HTR-8/SVneo (cell line): Measurements from ENCODE around the gene GSTO1.
"Not testable (repeated sequence)": the region's sequence is repeated elsewhere in the genome, so short reads cannot be mapped to it uniquely, and the experiment has no call there.

Experiments
- DNase-seq: peaks from one replicate; pipeline ENCODE4 v3.0.0; 2011; ENCODE audit warnings: low spot score, mixed read lengths; ENCODE audit not compliant: insufficient read length
- FAIRE-seq: peaks from 2 replicates; lab custom pipeline; 2011; peaks lifted over from hg19 to GRCh38; lab: Jason Lieb, UNC

The GSTO1 gene

DNA sequence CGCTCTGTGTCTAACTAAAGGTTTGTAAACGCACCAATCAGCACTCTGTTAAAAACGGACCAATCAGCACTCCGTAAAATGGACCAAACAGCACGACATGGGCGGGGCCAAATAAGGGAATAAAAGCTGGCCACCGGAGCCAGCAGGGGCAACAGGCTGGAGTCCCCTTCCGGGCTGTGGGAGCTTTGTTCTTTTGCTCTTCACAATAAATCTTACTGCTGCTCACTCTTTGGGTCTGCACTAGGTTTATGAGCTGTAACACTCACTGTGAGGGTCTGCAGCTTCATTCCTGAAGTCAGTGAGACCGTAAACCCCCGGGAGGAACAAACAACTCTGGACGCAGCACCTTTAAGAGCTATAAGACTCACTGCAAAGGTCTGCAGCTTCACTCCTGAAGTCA, 5.8 kb upstream of the GSTO1 start:
- FAIRE-seq: not testable (repeated sequence)

GRCh38 chr10:104250371-104250770, 4.3 kb upstream of the GSTO1 start:
- FAIRE-seq (no peak), DNase-seq (no peak)

More for the DNA sequence above, 5.8 kb upstream of the GSTO1 start:
- not testable (repeated sequence) for DNase-seq

DNA sequence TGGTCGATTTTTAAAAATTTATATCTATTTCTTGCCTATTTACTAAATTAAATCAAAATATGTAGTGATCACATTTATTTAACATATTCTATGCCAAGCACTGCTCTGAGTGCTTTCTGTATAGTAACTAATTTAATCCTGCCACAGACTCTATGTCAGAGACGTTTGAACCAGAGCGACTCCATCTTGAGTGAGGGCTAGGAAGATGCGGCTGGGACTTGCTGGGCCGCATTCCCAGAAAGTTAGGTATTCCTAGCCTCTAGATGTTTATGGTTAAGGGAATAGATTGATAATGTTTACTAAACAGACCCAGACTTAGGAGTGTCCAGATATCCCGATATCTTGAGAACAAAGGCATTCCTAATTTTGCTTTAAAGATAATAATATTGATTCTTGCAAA, 3.2 kb upstream of the GSTO1 start:
- no peak for DNase-seq
- FAIRE-seq: no peak

DNA sequence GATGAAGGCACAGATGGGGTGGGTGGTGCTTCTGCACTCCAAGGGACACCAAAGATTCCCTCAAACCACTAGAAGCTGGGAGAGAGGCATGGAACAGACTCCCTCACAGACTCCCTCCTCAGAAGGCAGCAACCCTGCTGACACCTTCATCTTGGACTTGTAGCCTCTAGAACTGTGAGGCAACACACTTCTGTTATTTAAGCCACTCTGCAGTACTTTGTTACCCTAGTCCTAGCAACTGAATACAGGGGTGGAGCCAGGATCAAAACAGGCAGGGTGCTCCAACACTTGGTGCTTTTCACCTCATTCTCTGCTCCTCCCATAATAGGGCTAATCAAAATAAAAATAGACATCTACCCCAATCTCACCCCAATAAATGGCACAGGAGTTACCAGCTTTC, 2.3 kb upstream of the GSTO1 start:
- DNase-seq (no peak), FAIRE-seq (no peak)

- FAIRE-seq: no peak
- DNase-seq: no peak
Observed at GRCh38 chr10:104253106-104253505, 1.6 kb upstream of the GSTO1 start.

GRCh38 chr10:104253606-104254410, 884 bp upstream of the GSTO1 start:
- no peak for DNase-seq
- no peak for FAIRE-seq

GRCh38 chr10:104255311-104255981, 754 bp downstream of the GSTO1 start:
- FAIRE-seq: no peak
- DNase-seq: no peak

- FAIRE-seq (no peak), DNase-seq (no peak)
Observed at GRCh38 chr10:104256335-104256961, 1.8 kb downstream of the GSTO1 start.

DNA sequence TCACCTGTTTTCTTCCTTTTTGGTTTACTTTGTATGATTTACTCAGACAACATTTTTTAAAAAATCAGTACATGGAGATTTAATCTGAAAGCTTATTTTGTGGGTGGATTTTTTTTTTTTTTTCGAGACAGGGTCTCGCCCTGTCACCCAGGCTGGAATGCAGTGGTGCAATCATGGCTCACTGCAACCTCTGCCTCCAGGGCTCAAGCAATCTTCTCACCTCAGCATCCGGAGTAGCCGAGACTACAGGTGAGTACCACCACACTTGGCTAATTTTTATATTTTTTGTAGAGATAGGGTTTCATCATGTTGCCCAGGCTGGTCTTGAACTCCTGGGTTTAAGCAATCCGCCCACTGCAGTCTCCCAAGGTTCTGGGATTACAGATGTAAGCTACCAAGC, 2.5 kb downstream of the GSTO1 start:
- no peak for DNase-seq
- FAIRE-seq: no peak

DNA sequence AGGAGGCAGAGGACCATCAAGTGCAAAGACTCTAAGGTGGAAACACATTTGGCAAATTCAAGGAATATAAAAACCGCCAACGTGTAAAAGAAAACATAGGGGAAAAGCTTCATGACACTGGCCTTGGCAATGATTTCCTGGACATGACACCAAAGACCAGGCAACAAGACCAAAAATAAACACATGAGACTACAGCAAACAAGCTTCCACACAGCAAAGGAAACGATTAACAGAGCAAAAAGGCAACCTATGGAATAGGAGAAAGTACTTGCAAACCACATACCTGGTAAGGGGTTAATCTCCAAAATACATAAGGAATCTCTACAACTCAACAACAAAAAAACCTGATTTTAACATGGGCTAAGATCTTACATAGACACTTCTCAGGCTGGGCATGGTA, 3.5 kb downstream of the GSTO1 start:
- no peak for FAIRE-seq

DNA sequence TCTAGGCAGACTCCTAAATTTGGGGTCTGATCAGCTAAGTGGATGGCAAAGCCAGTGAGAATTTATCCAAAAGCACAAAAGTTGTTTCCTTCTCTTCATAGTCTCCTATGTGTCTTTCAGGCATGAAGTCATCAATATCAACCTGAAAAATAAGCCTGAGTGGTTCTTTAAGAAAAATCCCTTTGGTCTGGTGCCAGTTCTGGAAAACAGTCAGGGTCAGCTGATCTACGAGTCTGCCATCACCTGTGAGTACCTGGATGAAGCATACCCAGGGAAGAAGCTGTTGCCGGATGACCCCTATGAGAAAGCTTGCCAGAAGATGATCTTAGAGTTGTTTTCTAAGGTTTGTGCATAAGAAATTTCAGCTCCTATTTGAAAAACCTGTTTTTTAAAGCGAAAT, 4.8 kb downstream of the GSTO1 start:
- DNase-seq (no peak), FAIRE-seq (no peak)

More for the DNA sequence above, 3.5 kb downstream of the GSTO1 start:
- DNase-seq: no peak

DNA sequence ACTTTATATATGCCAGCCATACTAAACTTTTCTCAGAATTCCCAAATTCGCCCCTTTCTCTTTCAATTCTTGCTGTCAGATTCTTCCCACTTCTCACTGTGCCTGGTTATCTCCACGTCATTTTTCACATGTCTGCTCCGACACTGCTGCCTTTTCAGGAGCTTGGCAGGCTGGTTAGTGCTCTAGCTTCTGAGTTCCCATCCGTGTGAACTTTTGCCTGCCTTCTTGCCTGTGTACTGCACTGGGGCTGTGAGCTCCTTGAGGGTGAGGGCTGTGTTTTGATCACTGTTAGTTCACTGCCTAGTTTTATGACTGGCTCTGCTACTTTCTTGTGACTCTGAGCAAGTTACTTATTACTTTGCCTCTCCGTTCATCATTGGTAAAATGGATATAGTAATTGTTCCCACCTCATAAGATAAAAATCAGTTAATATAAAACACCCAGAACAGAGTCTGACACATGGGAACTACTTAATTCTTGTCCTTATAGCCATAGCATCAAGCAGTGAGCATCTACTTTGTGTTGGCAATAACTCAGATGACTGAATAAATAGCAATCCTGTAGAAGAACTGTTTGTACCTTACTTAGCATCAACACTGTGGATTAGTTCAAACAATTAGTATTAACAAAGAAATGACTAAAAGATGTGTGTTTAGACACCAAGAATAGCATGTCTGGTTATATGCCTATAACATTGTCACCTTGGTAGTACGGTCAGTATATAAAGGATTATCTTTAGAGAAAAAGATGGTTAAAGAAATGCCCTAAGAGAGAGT, 5.5 kb downstream of the GSTO1 start:
- no peak for DNase-seq
- FAIRE-seq: no peak

- DNase-seq (no peak), FAIRE-seq (no peak)
Observed at GRCh38 chr10:104260775-104261115, 6.1 kb downstream of the GSTO1 start.

DNA sequence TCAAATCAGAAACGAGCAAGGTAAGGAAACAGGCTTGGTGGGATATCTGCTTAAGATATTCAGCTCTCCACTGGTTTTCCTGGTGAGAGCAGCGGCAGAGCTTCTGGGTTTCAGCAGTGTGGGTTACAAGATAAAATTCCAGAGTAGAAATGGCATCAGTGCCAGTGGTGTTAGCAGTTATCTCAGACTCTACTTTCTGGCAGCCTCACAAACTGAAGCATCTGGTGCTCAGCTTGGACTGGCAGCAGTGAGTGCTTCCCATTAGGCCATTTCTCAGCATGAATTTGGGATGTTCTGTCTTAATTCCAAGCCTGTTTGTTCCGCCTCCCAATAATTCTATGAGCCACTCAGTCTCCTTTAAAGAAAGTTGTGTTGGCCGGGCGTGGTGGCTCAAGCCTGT, 7.4 kb downstream of the GSTO1 start:
- DNase-seq: no peak
- FAIRE-seq: no peak

- DNase-seq (no peak), FAIRE-seq (no peak)
Observed at GRCh38 chr10:104264783-104265182, 10.1 kb downstream of the GSTO1 start.

DNA sequence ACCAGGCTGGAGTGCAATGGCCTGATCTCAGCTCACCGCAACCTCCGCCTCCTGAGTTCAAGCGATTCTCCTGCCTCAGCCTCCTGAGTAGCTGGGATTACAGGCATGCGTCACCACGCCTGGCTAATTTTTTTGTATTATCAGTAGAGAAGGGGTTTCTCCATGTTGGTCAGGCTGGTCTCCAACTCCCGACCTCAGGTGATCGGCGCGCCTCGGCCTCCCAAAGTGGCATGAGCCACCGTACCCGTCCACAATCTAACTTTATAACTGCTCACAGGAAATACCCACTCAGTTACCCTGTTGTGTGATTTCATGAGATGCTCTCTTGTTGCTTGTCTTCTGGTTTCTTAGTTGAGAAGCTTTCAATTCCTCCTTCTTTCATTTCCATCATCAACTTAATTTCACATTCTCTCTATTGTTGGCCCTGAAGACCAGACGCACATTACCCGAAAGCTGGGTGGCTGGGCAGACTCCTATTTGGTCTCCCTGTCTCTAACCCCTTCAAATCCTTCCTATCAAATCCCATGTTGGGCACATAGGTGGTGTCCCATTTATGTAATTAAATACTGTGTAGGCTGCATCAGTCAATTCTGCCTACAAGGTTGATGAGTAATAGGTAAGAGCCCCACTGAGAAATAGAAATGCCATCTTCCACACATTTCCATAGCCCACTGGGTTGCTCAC, 13.2 kb downstream of the GSTO1 start:
- no peak for FAIRE-seq
- no peak for DNase-seq

- DNase-seq (no peak), FAIRE-seq (no peak)
Observed at GRCh38 chr10:104268405-104268712, 13.7 kb downstream of the GSTO1 start.

DNA sequence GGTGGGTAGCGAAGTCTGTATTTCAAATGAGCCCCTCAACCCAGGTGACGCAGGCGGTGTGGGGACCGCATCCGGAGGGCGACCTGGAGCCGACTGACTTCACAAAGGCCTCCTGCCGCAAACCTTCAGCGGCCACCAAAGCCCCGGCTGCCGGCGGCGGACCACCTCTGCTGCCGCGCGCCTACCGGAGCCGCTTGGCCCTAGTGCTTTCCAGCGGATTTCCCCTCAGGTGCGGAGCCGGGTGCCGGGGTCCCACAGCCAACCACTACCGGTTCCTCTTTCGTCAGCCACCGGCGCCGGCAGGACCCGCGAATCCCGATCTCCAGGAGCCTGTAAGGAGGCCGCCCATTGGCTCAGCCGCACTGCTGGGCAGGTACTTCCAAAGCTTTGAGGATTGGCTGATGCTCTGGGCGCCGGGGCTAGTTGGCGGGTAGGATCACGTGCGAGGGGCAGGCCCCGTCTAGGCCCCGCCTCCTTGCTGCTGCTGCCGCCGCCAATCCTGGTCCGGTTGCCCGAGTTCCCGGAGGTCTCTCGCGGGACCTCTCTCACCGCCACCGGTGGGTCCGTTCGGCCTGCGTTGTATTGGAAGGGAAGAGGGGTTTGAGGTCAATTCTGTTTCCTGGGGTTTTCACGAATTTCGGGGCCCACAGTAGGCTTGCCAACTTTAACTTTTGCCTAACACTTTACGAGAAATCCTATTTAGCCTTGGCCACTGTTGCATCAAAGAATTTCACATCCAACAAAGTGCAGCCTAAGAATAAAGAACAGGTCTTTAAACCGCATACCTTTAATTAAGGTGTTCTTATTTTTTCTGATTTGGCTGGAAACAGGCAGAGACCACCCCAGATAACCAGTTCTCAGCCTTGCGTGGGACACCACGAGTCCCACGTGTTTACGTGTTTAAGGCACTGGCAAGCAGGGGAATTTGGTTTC, 14.3 kb downstream of the GSTO1 start, which contains the start of gene GSTO2:
GSTO2 (plus strand) TSS at position 472 of the 933 bp plus-strand sequence. CDS start 5,732 bp downstream, outside the sequence.
- peak; percentile 99 for DNase-seq
- FAIRE-seq: peak; percentile 92

GRCh38 chr10:104273286-104273685, 18.6 kb downstream of the GSTO1 start:
- DNase-seq: no peak
- FAIRE-seq: no peak
